ENCODE data around the gene SH3BGRL2.

SH3BGRL2 gene

DNA sequence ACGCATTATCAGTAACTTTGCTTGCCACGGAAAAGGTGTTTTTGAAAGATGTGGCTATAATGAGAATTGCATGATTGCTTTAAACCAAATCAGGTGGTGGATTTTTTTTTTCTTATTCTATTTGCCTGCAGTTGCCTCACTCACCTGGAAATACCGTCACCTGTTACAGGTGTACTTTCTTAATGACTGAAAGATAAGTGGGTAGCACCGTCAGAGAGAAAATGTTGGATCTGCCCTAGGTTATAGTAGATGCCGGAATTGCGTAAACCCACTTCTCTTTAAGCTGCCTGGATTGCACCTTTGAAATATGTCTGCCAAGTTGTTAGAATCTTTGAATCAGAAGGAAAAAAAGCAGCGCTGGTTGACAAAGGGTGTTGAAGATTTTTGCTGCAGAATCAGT is 68.5 kb downstream of the SH3BGRL2 start:
- DNase-seq (ENCODE audit: low read depth), result no peak

DNA sequence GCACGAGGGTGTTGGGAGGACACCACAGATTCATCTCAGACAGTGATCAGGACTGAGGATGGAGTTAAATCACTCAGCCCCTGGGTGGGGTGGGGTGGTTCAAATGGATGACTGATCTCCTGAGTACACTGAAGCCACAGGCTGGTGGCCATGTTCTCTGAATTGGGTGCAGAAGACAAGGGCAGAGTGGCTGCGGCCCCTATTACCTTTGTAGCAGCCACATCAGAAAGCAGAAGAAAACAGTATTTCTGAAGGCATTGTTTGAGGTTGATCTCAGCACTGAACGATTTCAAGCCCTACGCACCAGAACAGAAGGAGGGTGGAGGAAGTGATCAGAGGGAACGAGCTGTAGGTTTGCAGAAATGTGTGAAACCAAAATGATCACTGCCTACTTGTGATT is 71.6 kb downstream of the SH3BGRL2 start:
- DNase-seq (ENCODE audit: low read depth), result no peak

DNA sequence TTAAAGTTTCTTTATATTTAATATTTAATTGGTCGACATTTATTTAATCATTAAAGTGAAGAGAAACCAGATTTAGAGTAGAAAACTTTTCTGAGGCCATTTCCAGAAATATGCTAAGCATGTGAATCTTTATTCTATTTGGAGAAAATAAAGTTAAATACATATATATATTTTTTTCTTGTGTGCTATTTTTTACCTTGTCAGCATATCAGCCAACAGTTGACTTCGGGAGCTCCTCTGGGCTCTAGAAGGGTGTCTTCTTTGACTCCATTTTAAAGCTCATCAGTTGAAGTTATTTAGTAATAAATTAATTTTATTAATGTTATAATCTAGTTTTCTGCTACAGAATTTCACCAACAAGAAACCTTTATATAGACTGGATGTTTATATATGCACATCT is 73.1 kb downstream of the SH3BGRL2 start:
- no peak for DNase-seq (ENCODE audit: low read depth)

DNA sequence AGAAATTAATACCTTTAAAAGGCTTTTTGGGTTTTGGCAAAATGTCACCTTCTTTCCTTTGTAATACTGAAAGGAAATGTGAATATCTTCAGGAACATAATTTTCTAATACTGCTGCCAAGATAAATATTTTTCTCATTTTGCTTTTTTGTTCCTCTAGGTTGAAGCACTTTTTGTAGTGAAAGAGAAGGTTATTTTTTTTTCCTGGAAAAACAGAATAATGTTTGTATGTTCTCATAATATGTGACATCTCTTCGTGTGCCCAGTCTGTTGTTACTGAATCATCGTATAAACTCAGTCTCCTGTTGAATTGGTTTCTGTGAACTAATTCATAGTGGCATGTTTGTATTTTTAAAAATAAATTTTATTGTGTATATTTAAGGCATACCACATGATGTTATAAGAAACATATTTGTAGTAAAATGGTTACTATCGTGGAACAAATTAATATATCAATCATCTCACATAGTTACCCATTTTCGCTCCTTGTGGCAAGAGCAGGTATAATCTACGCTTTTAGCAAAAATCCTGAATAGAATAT is 74.4 kb downstream of the SH3BGRL2 start:
- DNase-seq (ENCODE audit: low read depth), result no peak

DNA sequence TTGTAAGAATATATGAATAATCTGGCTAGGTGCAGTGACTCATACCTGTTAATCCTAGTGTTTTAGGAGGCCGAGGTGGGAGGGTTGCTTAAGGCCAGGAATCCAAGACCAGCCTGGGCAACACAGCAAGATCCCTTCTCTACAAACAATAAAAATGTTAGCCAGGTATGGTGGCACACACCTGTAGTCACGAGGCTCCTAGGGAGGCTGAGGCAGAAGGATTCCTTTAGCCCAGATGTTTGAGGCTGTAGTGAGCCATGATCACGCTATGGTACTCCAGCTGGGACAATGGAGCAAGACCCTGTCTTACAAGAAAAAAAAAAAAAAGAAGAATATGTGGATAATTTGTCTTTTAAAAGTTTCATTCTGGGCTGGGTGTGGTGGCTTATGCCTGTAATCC is 75.4 kb downstream of the SH3BGRL2 start:
- DNase-seq (ENCODE audit: low read depth), result no peak

DNA sequence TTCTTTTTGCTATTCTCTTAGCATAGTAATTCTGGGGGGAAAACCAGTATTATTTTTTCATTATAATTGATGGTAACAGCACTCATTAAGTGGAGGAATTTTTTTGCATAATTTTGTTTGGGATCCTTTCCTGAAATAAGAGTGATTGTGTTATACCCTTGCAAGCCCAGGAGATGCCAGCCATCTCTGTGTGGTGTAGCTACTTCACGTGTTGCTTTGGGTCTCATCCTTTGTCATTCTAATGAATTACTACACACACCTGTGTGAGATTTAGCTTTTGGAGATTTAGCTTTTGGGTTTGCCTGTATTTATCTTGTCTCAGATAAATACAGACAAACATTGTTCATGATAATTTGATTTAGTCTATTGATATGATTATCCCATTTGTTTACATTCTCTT is 76.5 kb downstream of the SH3BGRL2 start:
- DNase-seq (ENCODE audit: low read depth), result no peak

DNA sequence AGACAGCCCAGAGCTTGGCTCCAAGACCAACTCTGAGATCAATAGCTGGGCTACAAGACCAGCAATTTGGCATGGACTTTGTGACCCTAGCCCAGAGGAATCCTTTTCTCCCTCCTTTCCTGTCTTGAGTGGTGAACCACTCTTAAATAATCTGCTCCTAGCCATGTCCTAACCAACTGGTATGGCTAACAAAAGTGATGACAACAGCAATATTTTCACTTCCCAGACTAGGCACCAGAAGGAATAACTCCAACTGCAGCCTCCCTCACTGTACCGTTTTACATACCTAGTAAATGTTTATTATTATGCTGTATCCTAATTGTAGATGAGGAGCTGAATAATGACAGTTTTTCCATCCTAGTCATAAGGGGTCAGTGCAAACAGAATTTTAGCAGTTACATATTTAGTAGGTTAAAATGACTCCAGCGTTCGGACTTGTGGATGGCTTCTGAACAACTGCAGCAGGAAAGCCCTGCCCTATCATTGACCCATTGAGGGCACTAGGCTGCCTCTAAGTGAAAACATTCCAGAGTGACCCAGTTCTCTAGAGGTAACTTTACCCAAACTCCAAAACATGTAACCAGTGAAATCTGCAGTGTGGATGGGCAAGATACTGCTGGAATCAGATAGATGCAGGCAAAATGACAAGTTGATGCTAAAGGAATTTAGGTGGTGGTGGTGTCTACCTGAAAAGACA is 77.1 kb downstream of the SH3BGRL2 start:
- DNase-seq (ENCODE audit: low read depth), result no peak

DNA sequence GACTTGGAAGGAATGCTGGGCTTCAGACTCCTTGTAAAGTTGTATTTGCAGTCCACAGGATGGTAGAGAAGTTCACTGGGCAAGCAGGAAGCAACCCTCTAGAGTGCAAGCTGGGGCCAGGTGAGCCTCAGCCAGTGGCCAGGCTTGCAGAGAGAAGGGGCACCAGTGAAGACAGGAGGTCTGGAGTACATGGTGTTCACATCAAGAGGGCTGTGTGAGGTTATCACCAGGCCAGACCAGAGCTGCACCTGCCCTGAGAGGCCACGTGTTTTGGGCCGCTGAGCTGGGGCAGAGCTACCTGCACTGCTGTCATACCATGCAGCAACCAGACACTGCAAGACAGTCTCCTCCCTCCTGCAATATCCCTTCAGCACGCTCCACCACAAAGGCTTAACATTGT is 79.0 kb downstream of the SH3BGRL2 start:
- no peak for DNase-seq (ENCODE audit: low read depth)

DNA sequence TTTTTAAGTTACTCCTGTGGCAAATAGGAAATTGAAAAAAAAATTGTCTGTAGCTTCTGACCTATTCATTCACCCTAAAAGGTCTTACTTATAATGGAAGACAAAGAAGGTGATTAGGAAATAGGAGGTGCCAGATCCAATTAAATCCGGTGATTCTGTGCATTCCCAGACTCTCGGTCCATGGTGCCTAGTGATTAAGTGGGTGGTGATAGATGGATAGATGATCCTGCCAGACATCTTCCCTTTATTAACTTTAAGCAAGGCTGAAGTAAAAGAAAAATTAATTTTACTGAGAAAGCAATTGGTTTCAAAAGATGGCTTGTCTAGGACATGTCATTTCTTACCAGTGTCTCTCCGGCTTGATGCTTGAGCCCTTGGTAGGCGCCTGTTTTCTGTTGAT is 80.0 kb downstream of the SH3BGRL2 start:
- no peak for DNase-seq (ENCODE audit: low read depth)

DNA sequence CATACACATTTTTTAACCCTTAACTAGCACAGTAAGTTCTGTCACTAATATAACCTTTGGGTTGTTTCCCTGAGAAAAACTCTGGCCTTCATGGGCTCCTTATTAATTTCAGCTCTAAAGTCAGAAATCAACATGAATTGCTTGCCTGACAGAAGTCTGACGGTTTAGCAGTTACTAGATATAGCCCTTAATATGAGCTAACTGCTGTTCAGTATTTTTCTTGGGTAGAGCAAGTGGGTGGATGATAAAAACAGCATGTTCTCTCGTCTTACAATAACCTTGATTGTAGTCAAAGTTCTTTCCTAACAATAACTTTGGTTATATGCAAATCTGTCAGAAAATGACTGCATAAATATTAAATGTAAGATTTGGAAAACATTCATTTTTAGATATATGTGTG is 81.0 kb downstream of the SH3BGRL2 start:
- DNase-seq (ENCODE audit: low read depth), result no peak

DNA sequence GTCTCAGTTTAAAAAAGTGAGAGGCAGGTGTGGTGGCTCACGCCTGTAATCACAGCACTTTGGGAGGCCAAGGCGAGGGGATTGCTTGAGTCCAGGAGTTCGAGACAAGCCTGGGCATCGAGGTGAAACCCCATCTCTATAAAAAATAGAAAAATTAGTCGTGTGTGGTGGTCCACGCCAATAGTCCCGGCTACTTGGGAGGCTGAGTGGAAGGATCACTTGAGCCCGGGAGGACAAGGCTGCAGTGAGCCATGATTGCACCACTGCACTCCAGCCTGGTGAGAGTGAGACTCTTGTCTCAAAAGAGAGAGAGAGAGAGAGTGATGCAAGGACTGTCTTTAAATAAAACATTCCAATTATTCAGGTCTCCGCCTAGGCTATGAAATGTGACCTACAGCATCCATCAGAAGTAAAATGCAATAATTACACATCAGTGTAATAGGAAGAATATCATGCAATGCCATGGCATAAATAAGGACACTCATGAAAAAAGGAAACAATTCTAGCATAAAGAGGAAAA is 81.5 kb downstream of the SH3BGRL2 start:
- DNase-seq (ENCODE audit: low read depth), result no peak

DNA sequence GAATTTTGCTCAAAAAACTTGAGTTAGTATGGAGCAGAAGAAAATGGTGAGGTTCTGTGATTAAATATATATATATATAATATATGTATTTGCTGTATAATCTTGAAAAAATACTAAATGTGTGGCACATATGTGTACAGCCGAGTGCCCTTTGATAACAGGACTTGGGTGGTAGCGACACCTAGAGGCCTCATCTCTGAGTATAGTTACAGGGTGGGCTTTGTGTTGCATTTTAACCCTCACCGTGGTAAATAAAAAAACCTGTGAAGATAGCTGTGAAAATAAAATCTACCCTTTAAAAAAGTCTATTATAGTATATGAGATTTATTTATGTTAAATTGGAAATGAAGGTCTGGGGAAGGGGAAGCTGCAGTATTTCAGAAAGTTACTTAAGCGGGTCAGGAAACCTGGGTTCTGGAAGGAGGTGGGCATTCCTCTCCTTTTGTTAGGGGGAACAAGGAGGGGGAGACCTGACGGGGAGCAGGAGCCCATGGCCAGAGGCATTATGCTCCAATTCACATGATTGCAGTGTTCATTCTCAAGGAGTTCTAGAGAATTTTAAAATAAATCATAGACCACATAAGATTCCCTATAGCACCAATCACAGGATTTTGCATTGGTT is 82.7 kb downstream of the SH3BGRL2 start:
- no peak for DNase-seq (ENCODE audit: low read depth)

DNA sequence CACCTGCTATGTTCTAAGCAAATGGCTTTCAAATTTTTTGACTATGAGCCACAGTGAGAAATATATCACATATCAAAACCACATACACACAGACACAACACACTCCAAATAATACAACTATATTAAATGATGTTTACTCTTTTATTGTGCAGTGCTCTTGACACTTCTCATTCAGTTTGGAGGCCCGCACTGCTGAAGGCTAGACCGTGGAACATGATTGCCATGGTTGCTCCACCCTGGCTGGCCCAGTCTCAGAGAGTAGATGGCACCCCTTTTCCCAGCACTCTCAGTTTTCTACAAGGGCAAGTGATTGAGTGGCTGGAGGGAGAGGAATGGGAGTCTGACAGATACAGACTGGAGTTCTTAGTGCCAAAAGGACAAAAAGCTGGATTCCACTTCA is 86.9 kb downstream of the SH3BGRL2 start:
- no peak for DNase-seq (ENCODE audit: low read depth)

DNA sequence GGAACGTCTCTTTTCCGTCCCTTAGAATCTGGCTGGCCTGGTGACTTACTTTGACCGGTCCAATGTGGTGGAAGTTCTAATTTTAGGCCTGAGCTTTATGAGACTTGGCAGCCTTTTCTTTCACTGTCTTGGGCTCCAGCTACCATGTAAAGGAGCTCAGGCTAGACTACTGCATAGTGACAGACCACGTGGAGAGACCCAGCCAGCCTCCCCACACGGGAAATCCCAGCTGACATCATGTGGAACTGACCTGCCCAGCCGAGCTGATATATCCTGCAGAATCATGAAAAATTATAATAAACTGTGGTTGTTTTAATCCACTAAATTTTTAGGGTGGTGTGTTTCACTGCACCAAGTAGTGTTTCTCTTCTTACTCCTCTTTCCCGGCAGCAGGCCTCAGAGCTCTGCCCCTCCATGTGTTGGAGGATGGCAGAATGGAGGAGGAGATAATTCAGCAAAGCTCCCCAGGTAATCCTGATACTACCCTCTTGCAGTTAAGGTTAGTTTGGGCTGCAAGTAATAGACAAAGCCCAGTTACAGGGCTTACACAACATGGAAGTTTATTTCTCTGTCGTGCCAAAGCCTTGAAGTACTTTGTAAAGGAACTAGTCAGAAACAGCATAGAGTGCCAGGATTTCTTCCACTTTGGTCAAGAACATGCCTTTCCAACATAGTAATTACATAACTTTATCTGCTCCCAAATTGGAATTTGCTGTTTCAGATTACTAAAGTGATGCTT is 87.5 kb downstream of the SH3BGRL2 start:
- no peak for DNase-seq (ENCODE audit: low read depth)

DNA sequence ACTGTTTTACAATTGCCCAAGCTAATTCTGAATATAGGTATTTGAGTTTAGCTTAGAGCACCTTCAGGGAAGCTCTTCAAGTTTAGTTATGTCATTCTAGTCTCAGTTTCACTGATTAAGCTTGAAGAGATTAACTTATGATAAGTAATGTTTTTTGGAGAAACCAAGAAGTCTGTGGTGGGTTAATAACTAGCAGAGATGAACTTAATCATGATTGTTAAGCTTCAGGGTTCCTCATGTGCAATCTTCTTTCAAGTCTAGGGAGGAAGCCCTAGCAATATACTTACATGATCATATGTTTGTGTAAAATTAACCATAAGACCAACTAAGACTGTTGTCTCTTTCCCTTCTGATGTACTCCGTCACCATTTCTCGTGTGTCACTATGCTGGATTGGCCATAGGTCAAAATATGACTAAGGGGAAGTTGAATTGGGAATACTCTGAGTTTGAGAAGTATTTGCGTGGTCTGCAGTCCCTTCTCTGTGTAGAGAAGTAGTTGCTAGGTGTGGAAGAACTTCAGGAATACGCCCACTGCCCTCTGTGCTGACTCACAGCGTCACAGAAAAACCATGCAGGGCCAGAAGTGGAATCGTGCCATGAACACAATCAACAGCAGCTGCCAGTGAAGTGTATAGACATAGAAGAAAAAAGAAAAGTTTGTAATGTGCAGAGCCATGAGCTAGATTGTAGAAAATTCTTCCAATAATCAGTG is 88.3 kb downstream of the SH3BGRL2 start:
- no peak for DNase-seq (ENCODE audit: low read depth)

DNA sequence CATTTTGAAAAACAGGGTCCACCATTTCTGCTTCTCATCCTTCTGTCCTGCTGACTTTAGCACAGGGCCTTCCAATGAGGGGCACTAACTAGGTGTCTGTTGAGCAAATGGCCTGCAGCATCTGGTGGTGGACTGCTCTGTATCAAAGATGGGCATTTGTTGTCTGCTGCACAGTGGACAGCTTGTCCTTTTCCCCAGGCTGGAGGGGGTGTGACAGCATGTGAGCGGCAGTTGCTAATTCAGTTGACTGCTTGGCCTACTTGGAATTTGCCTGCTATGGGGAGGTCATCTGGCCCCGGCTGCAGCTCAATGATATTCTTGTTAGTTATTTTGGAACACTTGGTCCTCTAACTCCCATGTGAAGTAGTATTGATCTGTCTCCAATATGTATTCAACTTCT is 93.7 kb downstream of the SH3BGRL2 start:
- DNase-seq (ENCODE audit: low read depth), result no peak

DNA sequence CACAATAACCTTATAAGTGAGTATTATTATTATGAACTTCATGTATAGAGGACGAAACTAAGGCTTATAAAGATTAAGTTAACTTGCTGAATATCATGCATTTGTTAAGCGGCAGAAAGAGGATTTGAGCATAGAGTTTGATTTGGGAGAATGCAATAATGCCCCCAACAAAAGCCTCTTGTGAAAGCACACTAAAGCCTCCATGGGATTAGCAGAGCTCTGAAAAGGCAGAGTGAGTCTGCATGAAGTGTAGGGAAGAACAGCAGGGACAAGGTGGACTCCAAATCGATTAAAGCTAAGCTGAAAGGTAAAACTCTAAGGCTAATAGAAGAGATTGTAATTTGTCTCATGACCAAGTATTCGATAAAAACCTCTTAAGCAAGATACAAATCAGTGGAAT is 100.3 kb downstream of the SH3BGRL2 start:
- DNase-seq (ENCODE audit: low read depth), result no peak

DNA sequence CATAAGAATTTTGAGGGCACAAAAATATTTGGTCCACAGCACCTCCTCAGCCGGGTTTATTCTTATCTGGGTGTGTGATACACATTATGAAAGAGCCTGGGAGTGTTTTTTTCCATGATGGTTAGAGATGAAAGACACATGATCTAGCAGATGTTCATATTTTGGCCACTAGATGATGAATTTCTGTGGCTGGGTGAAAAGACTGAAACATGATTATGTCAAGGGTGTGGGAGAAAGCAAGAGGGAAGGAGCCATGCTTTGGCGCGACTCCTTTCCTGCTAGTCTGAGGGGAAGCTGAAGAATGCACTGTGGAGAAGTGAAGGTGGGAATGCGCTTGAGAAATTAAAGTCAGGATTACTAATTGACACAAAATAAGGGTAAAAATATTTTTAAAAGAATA is 102.3 kb downstream of the SH3BGRL2 start:
- DNase-seq (ENCODE audit: low read depth), result no peak

DNA sequence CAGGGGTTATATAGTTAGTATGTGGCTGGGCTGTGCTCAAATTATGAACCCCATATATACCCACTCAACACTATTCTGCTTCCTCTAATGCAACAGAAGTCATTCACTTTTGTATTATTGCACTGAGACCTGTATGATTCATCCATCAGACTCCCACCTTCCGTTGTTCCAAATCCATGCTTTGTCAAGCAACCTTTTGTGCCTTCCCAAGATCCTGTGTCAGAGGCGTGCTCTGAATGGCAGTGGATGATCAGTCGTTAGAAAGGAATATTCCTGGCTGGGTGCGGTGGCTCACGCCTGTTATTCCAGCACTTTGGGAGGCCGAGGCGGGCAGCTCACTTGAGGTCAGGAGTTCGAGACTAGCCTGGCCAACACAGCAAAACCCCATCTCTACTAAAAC is 103.2 kb downstream of the SH3BGRL2 start:
- DNase-seq (ENCODE audit: low read depth), result no peak

DNA sequence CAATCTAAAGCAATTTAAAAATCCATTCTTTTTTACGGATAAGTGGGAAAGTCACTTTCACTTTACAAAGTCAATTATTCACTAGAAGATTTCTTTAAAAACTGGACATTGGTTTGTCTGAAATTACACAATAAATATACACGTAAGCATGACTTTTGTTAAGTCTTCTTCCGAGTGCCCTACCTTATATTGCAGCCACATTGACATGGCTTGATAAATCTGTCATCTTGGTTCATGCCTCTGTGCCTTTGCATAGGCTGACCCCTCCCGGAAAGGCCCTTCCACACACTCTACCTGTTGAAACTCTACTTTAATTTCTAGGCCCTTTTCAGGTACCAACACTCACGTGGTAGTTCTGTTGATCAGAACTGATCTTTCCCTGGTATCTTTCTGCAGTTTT is 104.1 kb downstream of the SH3BGRL2 start:
- no peak for DNase-seq (ENCODE audit: low read depth)

DNA sequence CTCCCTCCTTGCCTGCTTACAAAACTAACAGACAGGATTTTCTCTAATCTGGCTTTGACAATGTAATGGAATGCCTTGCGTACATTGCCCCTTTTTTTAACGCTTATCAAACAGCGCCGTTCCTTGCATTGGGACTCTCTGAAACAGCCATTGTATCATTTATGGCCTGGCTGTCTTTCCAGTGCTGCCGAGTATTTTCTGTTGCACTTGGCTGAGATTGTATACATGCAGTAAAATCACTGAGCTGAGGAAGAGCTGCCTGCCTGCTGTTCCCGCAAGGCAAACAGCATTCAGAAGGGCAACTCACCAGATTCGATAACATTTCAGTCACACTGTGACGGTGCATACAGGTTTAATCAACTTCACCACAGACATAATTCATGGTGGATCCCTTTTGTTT is 106.0 kb downstream of the SH3BGRL2 start:
- no peak for DNase-seq (ENCODE audit: low read depth)

DNA sequence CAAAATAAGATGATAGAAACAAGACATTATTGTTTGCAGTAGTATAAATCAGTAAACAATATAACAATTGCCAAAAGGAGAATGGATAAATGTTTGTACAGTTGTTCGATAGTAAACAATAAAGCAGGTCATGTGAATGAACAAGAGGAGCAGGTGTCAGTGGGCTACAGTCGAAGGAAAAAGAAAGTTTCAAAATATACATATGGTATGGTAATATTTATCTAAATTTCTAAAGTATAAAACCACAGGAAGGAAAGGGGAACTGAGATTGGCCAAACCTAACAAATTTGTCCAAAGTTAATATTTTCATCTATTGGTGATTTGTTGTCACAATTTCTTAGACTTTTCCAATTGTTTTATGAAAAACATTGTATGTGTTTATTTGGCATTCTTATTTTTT is 110.9 kb downstream of the SH3BGRL2 start:
- DNase-seq (ENCODE audit: low read depth), result no peak
